Breast epithelium (tissue), 3 donors: ENCODE measurements around the gene RBBP5.

Experiments
- CTCF ChIP-seq, 3 donors: fragments of 450-650 bp; IDR thresholded peaks; one replicate each; pipeline ENCODE4 v1.5.1; 2016 to 2017; ENCODE audit warnings: antibody characterized with exemption in 3 of 3, mild to moderate bottlenecking in 3 of 3, moderate library complexity in 3 of 3
- POLR2A ChIP-seq: fragments of 450-650 bp; IDR thresholded peaks from one replicate; pipeline ENCODE4 v1.6.1; 2016; ENCODE audit warnings: antibody characterized with exemption, mild to moderate bottlenecking, moderate library complexity
- POLR2AphosphoS5 ChIP-seq, 3 donors: sonication (generic); formaldehyde crosslinking; IDR thresholded peaks; one replicate each; pipeline ENCODE4 v1.6.1; 2017; ENCODE audit warnings: antibody characterized with exemption in 3 of 3

- TF ChIP-seq CTCF (IDR thresholded peaks at IDR 0.05), result no peak
- TF ChIP-seq POLR2AphosphoS5 (IDR thresholded peaks at IDR 0.05), result no peak
- TF ChIP-seq POLR2A, result no peak
Observed at GRCh38 chr1:205064741-205065316, 56.9 kb downstream of the RBBP5 start.
